VCaP (cell line): Measurements from ENCODE around the gene HS3ST6.
"Not testable (repeated sequence)": the region's sequence is repeated elsewhere in the genome, so short reads cannot be mapped to it uniquely, and the experiment has no call there.

Experiments used
- H3K27ac ChIP-seq: fragments of 450-650 bp; 2 replicates; pipeline ENCODE4 v1.5.1; 2017
- CTCF ChIP-seq: fragments of 450-650 bp; conservative IDR thresholded peaks from 2 replicates; pipeline ENCODE4 v1.5.1; 2017; ENCODE audit warnings: mild to moderate bottlenecking, moderate library complexity

HS3ST6 gene

GRCh38 chr16:1878256-1878655 is 40.0 kb downstream of the HS3ST6 start:
- no peak for TF ChIP-seq CTCF
- no peak overlapping the region for H3K27ac ChIP-seq

- H3K27ac ChIP-seq = no peak overlapping the region
- no peak for TF ChIP-seq CTCF
Measured at GRCh38 chr16:1877804-1878203, 40.4 kb downstream of the HS3ST6 start.

GRCh38 chr16:1877089-1877488 is 41.1 kb downstream of the HS3ST6 start:
- TF ChIP-seq CTCF = no peak
- H3K27ac ChIP-seq = no peak overlapping the region

- no peak overlapping the region for H3K27ac ChIP-seq
- no peak for TF ChIP-seq CTCF
Measured at GRCh38 chr16:1876468-1876867, 41.7 kb downstream of the HS3ST6 start.

GRCh38 chr16:1876066-1876465 is 42.1 kb downstream of the HS3ST6 start:
- not testable (repeated sequence) for H3K27ac ChIP-seq

GRCh38 chr16:1874854-1875253 is 43.4 kb downstream of the HS3ST6 start:
- no peak overlapping the region for H3K27ac ChIP-seq
- no peak for TF ChIP-seq CTCF

GRCh38 chr16:1871974-1872635 is 46.1 kb downstream of the HS3ST6 start, which contains the start of gene MEIOB:
MEIOB (minus strand) TSS chr16:1872164; CDS start chr16:1868175, 3,989 bp downstream.
- no peak for TF ChIP-seq CTCF
- H3K27ac ChIP-seq = no peak within 1 kb of the TSS

GRCh38 chr16:1870365-1871082 is 47.7 kb downstream of the HS3ST6 start:
- no peak overlapping the region for H3K27ac ChIP-seq

More at GRCh38 chr16:1870365-1871082, 47.7 kb downstream of the HS3ST6 start:
- no peak for TF ChIP-seq CTCF
